22Rv1 (cell line): Measurements from ENCODE around the gene NPSR1.

Experiments
- H3K27ac ChIP-seq: fragments of 450-650 bp; 2 replicates; pipeline ENCODE4 v1.5.1; 2017
- ZFX ChIP-seq: fragments of 450-650 bp; IDR thresholded peaks from 2 replicates; pipeline ENCODE4 v1.6.1; 2017; ENCODE audit warnings: antibody characterized with exemption, borderline replicate concordance
- TF ChIP-seq, protein P1 (sequence below): fragments of 450-650 bp; IDR thresholded peaks from 2 replicates; pipeline ENCODE4 v1.5.1; 2017; ENCODE audit warnings: mild to moderate bottlenecking

The NPSR1 gene

GRCh38 chr7:34734771-34735170 lies 76.8 kb downstream of the NPSR1 start:
- H3K27ac ChIP-seq: no peak overlapping the region
- TF ChIP-seq ZFX: no peak
- TF ChIP-seq, protein P1, sequence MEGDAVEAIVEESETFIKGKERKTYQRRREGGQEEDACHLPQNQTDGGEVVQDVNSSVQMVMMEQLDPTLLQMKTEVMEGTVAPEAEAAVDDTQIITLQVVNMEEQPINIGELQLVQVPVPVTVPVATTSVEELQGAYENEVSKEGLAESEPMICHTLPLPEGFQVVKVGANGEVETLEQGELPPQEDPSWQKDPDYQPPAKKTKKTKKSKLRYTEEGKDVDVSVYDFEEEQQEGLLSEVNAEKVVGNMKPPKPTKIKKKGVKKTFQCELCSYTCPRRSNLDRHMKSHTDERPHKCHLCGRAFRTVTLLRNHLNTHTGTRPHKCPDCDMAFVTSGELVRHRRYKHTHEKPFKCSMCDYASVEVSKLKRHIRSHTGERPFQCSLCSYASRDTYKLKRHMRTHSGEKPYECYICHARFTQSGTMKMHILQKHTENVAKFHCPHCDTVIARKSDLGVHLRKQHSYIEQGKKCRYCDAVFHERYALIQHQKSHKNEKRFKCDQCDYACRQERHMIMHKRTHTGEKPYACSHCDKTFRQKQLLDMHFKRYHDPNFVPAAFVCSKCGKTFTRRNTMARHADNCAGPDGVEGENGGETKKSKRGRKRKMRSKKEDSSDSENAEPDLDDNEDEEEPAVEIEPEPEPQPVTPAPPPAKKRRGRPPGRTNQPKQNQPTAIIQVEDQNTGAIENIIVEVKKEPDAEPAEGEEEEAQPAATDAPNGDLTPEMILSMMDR: no peak

DNA sequence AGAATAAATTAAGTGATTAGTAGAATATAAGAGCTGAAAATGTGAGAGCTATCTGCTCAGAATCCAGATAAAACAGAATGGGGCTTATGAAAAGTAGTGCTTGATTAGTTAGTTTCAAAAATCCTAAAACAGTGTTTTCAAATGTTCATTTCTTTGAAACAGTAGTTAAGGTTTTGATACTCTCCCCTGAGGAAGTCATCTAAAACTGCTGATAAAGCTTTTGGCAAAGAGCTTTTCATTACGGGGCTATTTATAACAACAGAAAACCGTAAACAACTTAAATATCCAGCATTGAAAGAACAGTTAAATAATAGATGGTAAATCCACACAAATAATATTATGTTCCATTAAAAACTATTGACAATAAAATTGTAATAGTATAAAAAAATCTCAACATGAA lies 77.5 kb downstream of the NPSR1 start:
- H3K27ac ChIP-seq: no peak overlapping the region
- TF ChIP-seq, protein P1: no peak
- TF ChIP-seq ZFX: no peak

GRCh38 chr7:34739651-34740300 lies 81.8 kb downstream of the NPSR1 start:
- no peak for TF ChIP-seq ZFX
- TF ChIP-seq, protein P1: no peak
- H3K27ac ChIP-seq: no peak overlapping the region

- H3K27ac ChIP-seq: no peak overlapping the region
- TF ChIP-seq, protein P1: no peak
- no peak for TF ChIP-seq ZFX
Observed at GRCh38 chr7:34740840-34741239, 82.8 kb downstream of the NPSR1 start.

- no peak overlapping the region for H3K27ac ChIP-seq
- TF ChIP-seq, protein P1: no peak
- no peak for TF ChIP-seq ZFX
Observed at GRCh38 chr7:34747176-34747781, 89.3 kb downstream of the NPSR1 start.

GRCh38 chr7:34747867-34748727 lies 90.1 kb downstream of the NPSR1 start:
- 0 out of 2 replicates have a peak overlapping the region, but pooled peaks have one; percentile 2 for H3K27ac ChIP-seq
- TF ChIP-seq, protein P1: peak; percentile 15; the same call in 1 of the 2 replicates
- TF ChIP-seq ZFX: no peak

GRCh38 chr7:34748728-34749089 lies 90.7 kb downstream of the NPSR1 start:
- 0 out of 2 replicates have a peak overlapping the region, but pooled peaks have one; percentile 2 for H3K27ac ChIP-seq
- TF ChIP-seq, protein P1: no peak
- no peak for TF ChIP-seq ZFX
